Chondrocyte (in vitro differentiated cells): ENCODE results near the gene GRM1. TPM values are rescaled to one million over a fixed set of nuclear protein-coding genes. Genes with fewer than 3 reads are reported as not detected.

Experiments
- DNase-seq: peaks from one replicate; pipeline ENCODE4 v3.0.0; 2021; ENCODE audit warnings: mixed read lengths, low spot score
- H3K27ac Mint-ChIP-seq: one replicate; pipeline ENCODE4 v1.8.0; 2021; ENCODE audit warnings: mild to moderate bottlenecking, moderate library complexity, mixed read lengths; ENCODE audit not compliant: unreplicated experiment
- H3K27me3 Mint-ChIP-seq: 2 replicates; pipeline ENCODE4 v1.8.0; 2021; ENCODE audit warnings: low read depth, mixed read lengths
- H3K36me3 Mint-ChIP-seq: 2 replicates; pipeline ENCODE4 v1.8.0; 2021; ENCODE audit warnings: low read depth, mixed read lengths
- H3K4me1 Mint-ChIP-seq: 2 replicates; pipeline ENCODE4 v1.8.0; 2021; ENCODE audit warnings: low read depth, mild to moderate bottlenecking, mixed read lengths
- H3K4me3 Mint-ChIP-seq: one replicate; pipeline ENCODE4 v1.8.0; 2021; ENCODE audit warnings: mild to moderate bottlenecking, moderate library complexity, mixed read lengths; ENCODE audit not compliant: unreplicated experiment
- H3K9me3 Mint-ChIP-seq: 2 replicates; pipeline ENCODE4 v1.8.0; 2021; ENCODE audit warnings: low read depth, mixed read lengths
- CTCF ChIP-seq: fragments of 200-600 bp; sonication (generic); IDR thresholded peaks from 2 replicates; pipeline ENCODE4 v1.5.0; 2021; ENCODE audit warnings: antibody characterized with exemption, mild to moderate bottlenecking, moderate library complexity
- total RNA-seq: library from RNA; stranded (reverse); gene quantifications from 3 replicates; pipeline ENCODE4 v1.2.1, GENCODE V29; 2021

The GRM1 gene
- total RNA-seq, 1 donor from 2014 or later = not detected

- no peaks in the 10 kb centered on the region for H3K36me3 Mint-ChIP-seq
- DNase-seq = no peak
- no peaks in the 10 kb centered on the region for H3K9me3 Mint-ChIP-seq
- H3K27me3 Mint-ChIP-seq = peaks cover 2% of the 10 kb centered on the region
- H3K4me1 Mint-ChIP-seq = peaks cover 8% of the 10 kb centered on the region
- H3K4me3 Mint-ChIP-seq = no peak overlapping the region
- no peak overlapping the region for H3K27ac Mint-ChIP-seq
- no peak for TF ChIP-seq CTCF
Measured at GRCh38 chr6:146301764-146302163, 272.9 kb downstream of the GRM1 start.

- H3K27me3 Mint-ChIP-seq = peaks cover 2% of the 10 kb centered on the region
- no peak for DNase-seq
- no peak overlapping the region for H3K27ac Mint-ChIP-seq
- H3K4me1 Mint-ChIP-seq = peaks cover 1% of the 10 kb centered on the region
- no peak for TF ChIP-seq CTCF
- no peaks in the 10 kb centered on the region for H3K36me3 Mint-ChIP-seq
- no peak overlapping the region for H3K4me3 Mint-ChIP-seq
- no peaks in the 10 kb centered on the region for H3K9me3 Mint-ChIP-seq
Measured at GRCh38 chr6:146302994-146303393, 274.1 kb downstream of the GRM1 start.

- TF ChIP-seq CTCF = no peak
- no peaks in the 10 kb centered on the region for H3K4me1 Mint-ChIP-seq
- H3K9me3 Mint-ChIP-seq = no peaks in the 10 kb centered on the region
- H3K4me3 Mint-ChIP-seq = no peak overlapping the region
- DNase-seq = no peak
- H3K27ac Mint-ChIP-seq = no peak overlapping the region
- H3K27me3 Mint-ChIP-seq = peaks cover 2% of the 10 kb centered on the region
- no peaks in the 10 kb centered on the region for H3K36me3 Mint-ChIP-seq
Measured at GRCh38 chr6:146304181-146304580, 275.3 kb downstream of the GRM1 start.

- TF ChIP-seq CTCF = no peak
- H3K36me3 Mint-ChIP-seq = no peaks in the 10 kb centered on the region
- H3K4me1 Mint-ChIP-seq = no peaks in the 10 kb centered on the region
- no peak overlapping the region for H3K27ac Mint-ChIP-seq
- H3K9me3 Mint-ChIP-seq = no peaks in the 10 kb centered on the region
- no peak overlapping the region for H3K4me3 Mint-ChIP-seq
- DNase-seq = no peak
- H3K27me3 Mint-ChIP-seq = peaks cover 2% of the 10 kb centered on the region
Measured at GRCh38 chr6:146305092-146305491, 276.2 kb downstream of the GRM1 start.

GRCh38 chr6:146305951-146306350 is 277.1 kb downstream of the GRM1 start:
- TF ChIP-seq CTCF = no peak
- no peaks in the 10 kb centered on the region for H3K36me3 Mint-ChIP-seq

More at GRCh38 chr6:146305951-146306350, 277.1 kb downstream of the GRM1 start:
- Mint-ChIP-seq H3K27ac (no peak overlapping the region), H3K4me1 (no peaks in the 10 kb centered on the region), H3K4me3 (no peak overlapping the region), H3K27me3 (peaks cover 2% of the 10 kb centered on the region), H3K9me3 (peaks cover under 1% of the 10 kb centered on the region)
- DNase-seq = no peak
